Measurements from ENCODE around the gene NMRAL1.

DNA sequence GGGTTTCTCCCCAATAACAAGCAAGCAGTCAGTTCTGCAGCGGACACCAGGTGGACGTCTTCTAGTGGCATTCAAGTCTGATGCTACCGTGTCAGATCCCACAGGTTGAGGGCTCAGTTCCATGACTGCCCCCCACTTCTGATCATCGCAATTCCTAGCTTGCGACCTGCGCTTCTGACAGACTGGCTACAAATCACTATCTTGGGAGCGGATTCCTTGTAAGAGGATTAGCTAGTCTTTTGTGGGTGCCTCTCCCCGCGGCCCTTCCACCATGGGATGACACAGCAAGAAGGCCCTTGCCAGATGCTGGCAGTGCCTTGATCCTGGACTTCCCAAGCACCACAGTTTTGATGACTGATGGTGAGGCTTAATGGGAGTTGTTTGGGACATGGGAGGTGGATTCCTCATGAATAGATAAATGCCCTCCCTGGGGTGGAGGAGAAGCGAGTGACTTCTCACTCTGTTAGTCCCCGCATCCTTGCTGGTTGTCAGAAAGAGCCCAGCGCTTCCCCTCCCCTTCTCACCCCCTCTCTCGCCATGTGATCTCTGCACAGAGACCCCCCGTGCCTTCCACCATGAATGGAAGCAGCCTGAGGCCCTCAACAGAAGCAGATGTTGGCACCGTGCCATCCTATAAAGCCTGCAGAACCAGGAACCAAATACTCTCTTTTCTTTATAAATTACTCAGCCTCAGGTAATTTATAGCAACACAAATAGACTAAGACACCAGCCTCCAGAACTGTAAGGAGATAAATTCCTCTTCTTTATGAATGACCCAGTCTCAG, 45.0 kb upstream of the NMRAL1 start:
- TF ChIP-seq, protein P1, sequence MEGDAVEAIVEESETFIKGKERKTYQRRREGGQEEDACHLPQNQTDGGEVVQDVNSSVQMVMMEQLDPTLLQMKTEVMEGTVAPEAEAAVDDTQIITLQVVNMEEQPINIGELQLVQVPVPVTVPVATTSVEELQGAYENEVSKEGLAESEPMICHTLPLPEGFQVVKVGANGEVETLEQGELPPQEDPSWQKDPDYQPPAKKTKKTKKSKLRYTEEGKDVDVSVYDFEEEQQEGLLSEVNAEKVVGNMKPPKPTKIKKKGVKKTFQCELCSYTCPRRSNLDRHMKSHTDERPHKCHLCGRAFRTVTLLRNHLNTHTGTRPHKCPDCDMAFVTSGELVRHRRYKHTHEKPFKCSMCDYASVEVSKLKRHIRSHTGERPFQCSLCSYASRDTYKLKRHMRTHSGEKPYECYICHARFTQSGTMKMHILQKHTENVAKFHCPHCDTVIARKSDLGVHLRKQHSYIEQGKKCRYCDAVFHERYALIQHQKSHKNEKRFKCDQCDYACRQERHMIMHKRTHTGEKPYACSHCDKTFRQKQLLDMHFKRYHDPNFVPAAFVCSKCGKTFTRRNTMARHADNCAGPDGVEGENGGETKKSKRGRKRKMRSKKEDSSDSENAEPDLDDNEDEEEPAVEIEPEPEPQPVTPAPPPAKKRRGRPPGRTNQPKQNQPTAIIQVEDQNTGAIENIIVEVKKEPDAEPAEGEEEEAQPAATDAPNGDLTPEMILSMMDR (IDR thresholded peaks at IDR 0.05; ENCODE audit: low read depth, low read length) = no peak
- TF ChIP-seq, protein P2, sequence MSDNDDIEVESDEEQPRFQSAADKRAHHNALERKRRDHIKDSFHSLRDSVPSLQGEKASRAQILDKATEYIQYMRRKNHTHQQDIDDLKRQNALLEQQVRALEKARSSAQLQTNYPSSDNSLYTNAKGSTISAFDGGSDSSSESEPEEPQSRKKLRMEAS (IDR thresholded peaks at IDR 0.05; ENCODE audit: low read depth, low read length) = no peak
- TF ChIP-seq POLR2A (IDR thresholded peaks at IDR 0.05; ENCODE audit: extremely low read depth, insufficient read length) (no peak), MYC (IDR thresholded peaks at IDR 0.05; ENCODE audit: low read depth, low read length) (no peak)
